ENCODE results near the gene SH3TC1.

DNA sequence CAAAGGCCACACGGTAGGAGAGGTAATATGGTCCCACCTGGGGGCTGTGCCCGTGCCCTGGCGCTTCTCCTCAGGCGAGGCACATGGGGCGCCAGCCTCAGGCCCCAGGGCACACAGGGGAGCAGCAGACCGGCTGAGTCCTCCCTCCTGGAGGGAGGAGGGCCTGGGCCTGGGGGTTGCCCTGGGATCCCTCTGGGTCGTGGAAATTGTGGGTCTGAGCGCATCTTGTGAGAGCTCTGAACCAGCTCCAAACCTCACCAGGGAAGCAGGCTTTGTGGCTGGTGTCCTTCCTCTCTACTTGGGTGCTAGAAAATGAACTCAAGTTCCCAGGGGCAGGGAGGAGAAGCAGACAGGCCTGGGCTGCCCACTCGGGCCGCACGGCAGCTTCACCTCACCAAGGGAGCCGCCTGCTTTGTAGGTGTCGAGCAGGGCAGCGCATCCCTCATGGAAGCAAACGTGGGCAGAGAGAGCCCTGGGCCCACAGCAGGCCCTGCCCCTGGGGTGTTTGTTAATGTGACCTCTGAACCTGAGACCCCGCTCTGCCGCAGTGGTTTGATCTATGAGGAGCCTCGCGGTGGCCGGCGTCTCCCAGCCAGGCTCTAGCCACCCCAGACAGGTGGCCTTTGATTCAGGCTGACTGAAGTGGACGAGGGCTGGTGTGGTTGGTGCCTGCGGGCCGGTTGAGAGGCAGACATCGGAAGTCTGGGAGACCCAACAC, 81.2 kb downstream of the SH3TC1 start:
- TF ChIP-seq, protein P1, sequence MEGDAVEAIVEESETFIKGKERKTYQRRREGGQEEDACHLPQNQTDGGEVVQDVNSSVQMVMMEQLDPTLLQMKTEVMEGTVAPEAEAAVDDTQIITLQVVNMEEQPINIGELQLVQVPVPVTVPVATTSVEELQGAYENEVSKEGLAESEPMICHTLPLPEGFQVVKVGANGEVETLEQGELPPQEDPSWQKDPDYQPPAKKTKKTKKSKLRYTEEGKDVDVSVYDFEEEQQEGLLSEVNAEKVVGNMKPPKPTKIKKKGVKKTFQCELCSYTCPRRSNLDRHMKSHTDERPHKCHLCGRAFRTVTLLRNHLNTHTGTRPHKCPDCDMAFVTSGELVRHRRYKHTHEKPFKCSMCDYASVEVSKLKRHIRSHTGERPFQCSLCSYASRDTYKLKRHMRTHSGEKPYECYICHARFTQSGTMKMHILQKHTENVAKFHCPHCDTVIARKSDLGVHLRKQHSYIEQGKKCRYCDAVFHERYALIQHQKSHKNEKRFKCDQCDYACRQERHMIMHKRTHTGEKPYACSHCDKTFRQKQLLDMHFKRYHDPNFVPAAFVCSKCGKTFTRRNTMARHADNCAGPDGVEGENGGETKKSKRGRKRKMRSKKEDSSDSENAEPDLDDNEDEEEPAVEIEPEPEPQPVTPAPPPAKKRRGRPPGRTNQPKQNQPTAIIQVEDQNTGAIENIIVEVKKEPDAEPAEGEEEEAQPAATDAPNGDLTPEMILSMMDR (IDR thresholded peaks at IDR 0.05) = no peak
- TF ChIP-seq POLR2A (IDR thresholded peaks at IDR 0.05) = no peak
